ENCODE results near the gene TOMM20. TPM values are rescaled to one million over a fixed set of nuclear protein-coding genes. Genes with fewer than 3 reads are reported as not detected.

Gene TOMM20
- total and polyA plus RNA-seq, 9 of the 15 experiments (the other 6 are each of a cell fraction or from before 2014, with no cell fraction given) = 70.6 to 334 (median 159) TPM

- no peak for TF ChIP-seq ZNF318 (IDR thresholded peaks at IDR 0.05; ENCODE audit: borderline replicate concordance in 1 of 2, low read depth in 1 of 2)
- no peak for TF ChIP-seq NFYB (IDR thresholded peaks at IDR 0.05; ENCODE audit: extremely low read depth, insufficient read length)
- TF ChIP-seq CBFA2T3 (IDR thresholded peaks at IDR 0.05) = no peak
- TF ChIP-seq PATZ1 (CRISPR knock-in tag; IDR thresholded peaks at IDR 0.05; ENCODE audit: borderline replicate concordance) = no peak
- TF ChIP-seq ZNF449 (CRISPR knock-in tag; IDR thresholded peaks at IDR 0.05) = no peak
- no peak for TF ChIP-seq HNRNPH1 (optimal IDR thresholded peaks at IDR 0.05; ENCODE audit: low read depth, low read length)
- no peak for TF ChIP-seq HEY1 (CRISPR knock-in tag; IDR thresholded peaks at IDR 0.05; ENCODE audit: borderline replicate concordance)
- TF ChIP-seq L3MBTL2 (IDR thresholded peaks at IDR 0.05) = peak; percentile 59; the same call in 1 of the 2 replicates
- peak; percentile 66; the same call in 1 of the 2 replicates for TF ChIP-seq XRCC5 (IDR thresholded peaks at IDR 0.05; ENCODE audit: low read depth, low read length)
- no peak for TF ChIP-seq DACH1 (IDR thresholded peaks at IDR 0.05; ENCODE audit: partially characterized antibody)
- TF ChIP-seq ZBTB7A (IDR thresholded peaks at IDR 0.05; ENCODE audit: borderline replicate concordance, control insufficient read depth, low read depth, low read length) = no peak
These were observed 34.7 kb downstream of the TOMM20 start (continued) for GRCh38 chr1:235093696-235094592.
